NK-92 treated with Interleukin-12 subunit alpha and Interleukin-12 subunit beta, amount 100 ng/mL, for 24 hours (cell line): ENCODE measurements around the gene ARL5A.
"Not testable (repeated sequence)": the region's sequence is repeated elsewhere in the genome, so short reads cannot be mapped to it uniquely, and the experiment has no call there.

Experiments
- DNase-seq: peaks from one replicate; lab custom pipeline; 2025; lab: John Stamatoyannopoulos, UW

The ARL5A gene

GRCh38 chr2:151795646-151796240 lies 32.5 kb downstream of the ARL5A start:
- DNase-seq, result no peak

GRCh38 chr2:151794422-151794821 lies 33.8 kb downstream of the ARL5A start:
- DNase-seq, result not testable (repeated sequence)

- DNase-seq, result no peak
Observed at GRCh38 chr2:151793123-151793522, 35.1 kb downstream of the ARL5A start.

GRCh38 chr2:151792589-151792988 lies 35.6 kb downstream of the ARL5A start:
- no peak for DNase-seq

- no peak for DNase-seq
Observed at GRCh38 chr2:151791545-151791944, 36.7 kb downstream of the ARL5A start.

- DNase-seq, result no peak
Observed at GRCh38 chr2:151790689-151791088, 37.5 kb downstream of the ARL5A start.

GRCh38 chr2:151789055-151789834 lies 39.0 kb downstream of the ARL5A start:
- DNase-seq, result no peak

GRCh38 chr2:151786483-151786882 lies 41.7 kb downstream of the ARL5A start:
- DNase-seq, result no peak

- no peak for DNase-seq
Observed at GRCh38 chr2:151786077-151786476, 42.1 kb downstream of the ARL5A start.

- no peak for DNase-seq
Observed at GRCh38 chr2:151783133-151783520, 45.1 kb downstream of the ARL5A start.

- no peak for DNase-seq
Observed at GRCh38 chr2:151782378-151783132, 45.7 kb downstream of the ARL5A start.

GRCh38 chr2:151781642-151782041 lies 46.6 kb downstream of the ARL5A start:
- no peak for DNase-seq

- no peak for DNase-seq
Observed at GRCh38 chr2:151780938-151781337, 47.3 kb downstream of the ARL5A start.

GRCh38 chr2:151777935-151778334 lies 50.3 kb downstream of the ARL5A start:
- DNase-seq, result no peak

GRCh38 chr2:151777487-151777886 lies 50.7 kb downstream of the ARL5A start:
- no peak for DNase-seq

GRCh38 chr2:151776367-151776766 lies 51.9 kb downstream of the ARL5A start:
- no peak for DNase-seq

GRCh38 chr2:151775057-151775740 lies 53.0 kb downstream of the ARL5A start:
- no peak for DNase-seq

- DNase-seq, result no peak
Observed at GRCh38 chr2:151774506-151774905, 53.7 kb downstream of the ARL5A start.

GRCh38 chr2:151771599-151772358 lies 56.4 kb downstream of the ARL5A start:
- DNase-seq, result no peak

- no peak for DNase-seq
Observed at GRCh38 chr2:151770995-151771394, 57.2 kb downstream of the ARL5A start.

- no peak for DNase-seq
Observed at GRCh38 chr2:151769606-151770005, 58.6 kb downstream of the ARL5A start.

- no peak for DNase-seq
Observed at GRCh38 chr2:151767536-151767935, 60.7 kb downstream of the ARL5A start.
